NCI-H1436 treated with DMSO at 0.1 percent for 48 hours (cell line): Measurements from ENCODE around the gene MPIG6B.
A peak's percentile ranks its signal among the peaks of the same experiment; 100 is the strongest.

Source experiments
- DNase-seq: peaks from one replicate; lab custom pipeline; 2025; lab: John Stamatoyannopoulos, UW

Gene MPIG6B

DNA sequence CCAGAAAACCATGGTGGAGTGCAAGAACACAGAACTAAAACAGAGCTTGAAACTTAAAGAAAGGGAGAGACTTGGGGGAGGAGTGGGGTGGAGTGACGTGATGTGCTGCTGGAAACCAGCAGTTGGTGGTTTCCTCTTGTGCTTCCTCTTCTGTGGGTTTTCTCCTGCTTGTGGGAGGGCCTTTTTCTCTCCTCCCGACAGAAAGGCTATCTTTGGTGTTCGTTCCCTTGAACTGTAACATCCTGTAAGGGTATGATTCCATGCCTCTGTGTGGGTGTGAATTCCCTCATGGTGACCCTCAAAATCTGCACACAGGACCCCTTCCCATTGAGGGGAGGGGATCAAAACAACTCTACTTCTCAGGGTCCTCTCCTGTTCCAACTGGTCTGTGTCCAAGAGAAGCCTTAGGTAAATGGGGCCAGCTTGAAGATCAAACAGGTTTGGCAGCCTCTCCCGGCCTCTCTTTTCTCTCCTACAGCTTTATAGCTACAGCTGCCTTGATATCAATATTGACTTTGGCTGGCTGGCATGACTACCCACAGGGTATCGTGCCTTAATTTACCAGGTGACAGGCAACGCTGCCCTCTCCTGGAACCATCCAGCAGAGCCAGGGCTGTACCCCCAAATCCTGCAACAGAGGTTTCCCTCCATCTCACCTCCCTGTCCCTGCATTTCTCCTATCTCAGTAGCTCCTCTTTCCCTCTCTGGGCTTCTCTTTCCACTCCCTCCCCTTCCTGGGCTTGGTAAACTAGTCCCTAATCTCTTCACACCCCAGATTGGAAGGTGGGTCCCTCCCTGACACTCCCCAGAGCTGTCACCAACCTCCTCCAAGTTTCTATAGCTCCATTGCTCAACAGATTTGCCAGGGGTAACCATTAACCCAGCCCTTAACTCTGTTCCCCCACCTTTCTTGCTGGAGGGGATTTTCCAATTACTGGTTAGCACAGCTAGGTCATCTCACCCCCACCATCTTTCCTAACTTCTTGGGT, 15.1 kb downstream of the MPIG6B start:
- DNase-seq = no peak

DNA sequence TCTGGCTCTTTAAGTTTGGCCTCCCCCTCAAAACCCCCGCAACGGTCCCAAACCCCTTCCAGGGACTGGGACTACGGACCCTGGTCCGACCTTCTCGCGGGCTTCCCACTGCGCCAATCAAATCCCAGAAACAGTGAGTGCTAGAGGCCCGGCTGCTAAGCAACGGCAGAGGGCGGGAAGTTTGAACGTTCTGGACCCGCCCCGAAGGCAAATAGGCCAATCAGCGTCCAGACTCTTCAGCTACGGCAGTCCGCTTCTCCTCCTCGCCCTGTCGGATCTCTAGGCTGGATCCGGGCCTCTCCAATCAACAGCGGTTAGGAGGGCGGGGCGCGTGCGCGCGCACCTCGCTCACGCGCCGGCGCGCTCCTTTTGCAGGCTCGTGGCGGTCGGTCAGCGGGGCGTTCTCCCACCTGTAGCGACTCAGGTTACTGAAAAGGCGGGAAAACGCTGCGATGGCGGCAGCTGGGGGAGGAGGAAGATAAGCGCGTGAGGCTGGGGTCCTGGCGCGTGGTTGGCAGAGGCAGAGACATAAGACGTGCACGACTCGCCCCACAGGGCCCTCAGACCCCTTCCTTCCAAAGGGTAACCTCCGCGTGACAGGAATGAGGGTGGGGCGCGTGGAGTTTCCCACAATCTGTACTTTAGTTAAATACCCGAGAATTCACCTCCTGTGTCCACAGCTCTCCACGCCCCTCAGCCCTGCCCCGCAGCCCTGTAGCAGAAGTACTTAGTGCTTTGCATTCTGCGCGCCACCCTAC, 16.6 kb downstream of the MPIG6B start, which contains the start of gene MSH5:
TSS of gene MSH5 (plus strand) at position 367 of the 758 bp plus-strand sequence. CDS start 462 bp downstream, outside the sequence.
- peak; percentile 99 for DNase-seq

DNA sequence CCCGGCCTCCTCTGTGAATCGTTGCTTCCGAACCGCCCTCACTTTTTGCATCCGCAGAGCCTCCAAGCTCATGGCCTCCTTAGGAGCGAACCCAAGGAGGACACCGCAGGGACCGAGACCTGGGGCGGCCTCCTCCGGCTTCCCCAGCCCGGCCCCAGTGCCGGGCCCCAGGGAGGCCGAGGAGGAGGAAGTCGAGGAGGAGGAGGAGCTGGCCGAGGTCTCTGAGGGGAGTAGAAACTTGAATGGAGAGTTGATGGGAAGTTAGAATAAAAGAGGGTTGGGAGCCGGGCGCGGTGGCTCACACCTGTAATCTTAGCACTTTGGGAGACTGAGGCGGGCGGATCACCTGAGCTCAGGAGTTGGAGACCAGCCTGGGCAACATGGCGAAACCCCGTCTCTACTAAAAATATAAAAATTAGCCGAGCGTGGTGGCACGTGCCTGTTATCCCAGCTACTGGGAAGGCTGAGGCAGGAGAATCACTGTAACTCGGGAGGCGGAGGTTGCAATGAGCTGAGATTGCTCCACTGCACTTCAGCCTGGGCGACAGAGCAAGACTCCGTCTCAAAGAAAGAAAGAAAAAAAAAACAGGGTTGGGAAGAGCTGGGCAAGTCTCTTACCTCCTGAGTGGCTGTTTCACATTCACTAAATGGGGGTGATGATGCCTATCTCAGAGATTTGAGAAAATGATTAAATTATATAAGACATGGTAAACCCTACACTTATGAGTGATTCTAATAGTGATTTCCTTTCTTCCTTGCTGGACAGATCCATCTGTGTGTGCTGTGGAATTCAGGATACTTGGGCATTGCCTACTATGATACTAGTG, 17.4 kb downstream of the MPIG6B start:
- no peak for DNase-seq

DNA sequence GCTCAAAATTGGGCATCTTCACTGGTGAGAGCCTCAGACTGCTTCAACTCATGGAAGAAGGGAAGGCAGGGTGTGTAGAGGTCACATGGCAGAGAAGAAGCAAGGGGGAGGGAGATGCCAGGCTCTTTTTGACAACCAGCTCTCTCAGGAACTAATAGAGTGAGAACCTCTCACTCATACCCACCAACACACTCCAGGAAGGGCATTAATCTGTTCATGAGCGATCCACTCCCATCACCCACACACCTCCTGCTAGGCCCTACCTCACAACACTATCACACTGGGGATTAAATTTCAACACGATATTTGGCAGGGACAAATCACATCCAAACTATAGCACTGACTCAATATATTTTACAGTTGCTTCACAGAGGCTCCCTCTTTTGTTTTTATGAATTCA, 18.6 kb downstream of the MPIG6B start:
- DNase-seq = no peak

DNA sequence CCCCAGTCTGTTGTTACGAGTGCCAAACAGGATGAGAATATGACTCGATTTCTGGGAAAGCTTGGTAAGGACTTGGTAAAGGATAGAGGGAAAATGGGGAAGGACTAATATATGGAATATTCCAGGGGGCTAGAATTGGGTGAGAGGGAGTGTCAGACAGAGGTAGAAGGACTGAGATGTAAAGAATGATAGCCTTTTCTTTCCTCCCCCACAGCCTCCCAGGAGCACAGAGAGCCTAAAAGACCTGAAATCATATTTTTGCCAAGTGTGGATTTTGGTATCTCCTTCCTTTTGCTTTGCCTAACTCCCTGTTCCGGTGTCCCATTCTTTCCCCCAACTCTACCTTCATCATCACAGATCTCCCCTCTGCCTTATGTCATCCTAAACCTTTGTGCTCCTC, 19.7 kb downstream of the MPIG6B start:
- DNase-seq = no peak

DNA sequence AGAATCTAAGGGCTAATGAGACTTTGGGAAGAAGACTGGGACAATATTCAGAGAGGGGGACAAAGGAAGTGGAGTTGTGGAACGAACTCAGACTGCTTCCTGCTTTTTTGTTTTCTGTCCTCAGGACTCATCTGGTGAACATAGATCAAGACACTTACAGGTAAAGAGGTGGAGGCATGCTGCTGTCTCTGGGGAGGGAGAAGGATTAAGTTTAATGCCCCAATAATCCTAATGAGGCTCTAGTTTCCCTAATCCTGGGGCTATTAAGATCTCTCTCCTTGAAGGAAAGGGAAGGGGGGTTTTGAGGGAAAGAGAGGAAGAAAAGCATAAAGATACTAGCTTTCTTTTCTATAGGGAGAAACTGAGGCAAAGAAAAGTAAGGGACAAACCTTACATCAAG, 21.2 kb downstream of the MPIG6B start:
- DNase-seq = no peak

DNA sequence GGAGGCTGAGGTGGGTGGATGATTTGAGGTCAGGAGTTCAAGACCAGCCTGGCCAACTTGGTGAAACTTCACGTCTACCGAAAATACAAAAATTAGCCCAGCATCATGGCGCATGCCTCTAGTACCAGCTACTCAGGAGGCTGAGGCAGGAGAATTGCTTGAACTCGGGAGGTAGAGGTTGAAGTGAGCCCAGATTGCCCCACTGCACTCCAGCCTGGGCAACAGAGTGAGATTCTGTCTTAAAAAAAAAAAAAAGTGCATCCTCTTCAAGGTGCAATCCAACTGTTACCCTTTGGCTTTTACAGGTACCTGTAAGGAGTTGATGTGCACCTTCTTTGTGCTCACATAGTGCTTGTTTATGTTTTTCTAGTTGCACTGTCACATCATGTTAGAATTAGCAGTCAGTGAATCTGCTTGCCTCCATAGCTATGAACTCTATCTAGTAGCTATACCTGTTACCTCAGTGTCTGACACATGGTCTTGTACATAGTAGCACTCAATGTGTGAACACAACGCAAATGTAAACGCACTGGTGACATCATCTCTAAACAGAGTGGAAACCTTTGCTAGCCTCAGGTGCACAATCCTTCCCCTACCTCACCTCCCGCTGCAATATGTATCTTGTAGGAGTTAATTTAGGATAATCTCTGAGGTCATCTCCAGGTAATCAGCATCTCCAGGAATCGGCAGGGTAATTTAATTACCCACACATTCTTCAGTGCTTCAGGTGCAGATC, 26.3 kb downstream of the MPIG6B start:
- DNase-seq = no peak

DNA sequence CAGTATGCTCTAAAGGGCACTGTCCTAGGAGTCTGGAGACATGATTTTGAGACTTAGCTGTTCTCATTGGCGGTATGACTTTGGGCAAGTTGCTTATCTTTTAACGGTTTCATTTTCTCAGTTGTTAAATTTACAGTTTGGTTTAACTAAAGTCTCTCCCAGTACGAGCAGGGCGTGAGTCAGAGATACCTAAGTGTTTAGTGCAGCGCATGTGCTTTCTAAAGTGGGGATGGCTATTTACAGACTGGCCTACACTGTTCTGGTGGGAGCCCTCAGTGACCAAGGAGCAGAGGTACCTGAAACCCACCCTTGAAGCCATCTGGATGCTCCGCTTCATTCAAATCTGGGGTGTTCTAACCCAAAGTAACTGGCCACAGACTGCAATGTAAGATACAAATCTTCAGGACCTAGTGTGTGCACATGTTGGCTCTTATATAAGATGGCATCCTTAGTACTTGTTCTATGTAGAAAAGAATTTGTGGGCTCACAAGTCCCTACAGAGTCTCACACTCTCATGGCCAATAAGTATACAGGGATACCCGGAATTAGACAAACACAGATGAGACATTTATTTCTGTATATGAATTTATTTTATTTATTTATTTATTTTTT, 27.3 kb downstream of the MPIG6B start:
- no peak for DNase-seq

DNA sequence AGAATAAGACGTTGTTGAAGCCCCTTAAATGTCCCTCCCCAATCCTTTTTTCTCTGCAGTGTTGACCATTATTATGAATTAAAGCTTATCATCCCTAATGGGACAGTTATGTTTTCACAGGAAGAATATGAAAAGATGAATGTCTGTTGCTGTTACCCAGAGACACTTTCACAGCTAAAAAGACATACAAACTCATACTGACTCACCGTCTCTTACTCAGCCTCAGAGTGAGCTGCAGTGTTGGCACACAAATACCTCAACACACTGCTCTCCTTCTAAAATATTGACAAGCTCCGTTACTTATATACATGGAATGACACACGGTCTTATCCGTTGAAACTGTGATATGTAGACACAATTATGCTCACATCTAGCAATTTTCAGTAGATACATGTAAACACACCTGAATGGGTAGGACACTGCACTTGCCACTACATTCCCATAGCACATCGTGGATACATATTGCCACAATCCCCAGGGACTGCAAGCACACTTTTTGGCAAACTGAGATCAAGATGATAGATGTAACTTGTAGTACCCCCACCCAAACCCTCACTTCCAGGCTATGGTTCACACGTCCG, 29.7 kb downstream of the MPIG6B start:
- DNase-seq = no peak

DNA sequence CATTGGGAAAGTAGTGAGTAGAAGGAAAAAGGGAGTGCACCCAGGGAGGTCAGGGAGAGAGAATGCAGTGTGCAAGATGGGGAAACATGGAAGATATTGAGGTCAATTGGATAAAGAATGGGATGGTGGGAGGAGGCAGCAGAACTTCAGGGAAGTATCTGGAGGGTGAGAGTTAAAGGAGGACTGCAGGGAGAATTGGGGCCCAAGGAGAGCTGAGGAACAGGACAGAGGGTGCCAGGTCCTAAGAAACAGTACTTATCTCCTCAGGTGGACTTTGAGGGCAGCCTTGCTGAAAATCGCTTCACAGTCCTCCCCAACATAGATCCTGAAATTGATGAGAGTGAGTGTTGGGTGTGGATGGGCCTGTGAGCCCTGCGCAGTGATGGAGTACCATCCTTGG, 35.1 kb downstream of the MPIG6B start:
- no peak for DNase-seq

DNA sequence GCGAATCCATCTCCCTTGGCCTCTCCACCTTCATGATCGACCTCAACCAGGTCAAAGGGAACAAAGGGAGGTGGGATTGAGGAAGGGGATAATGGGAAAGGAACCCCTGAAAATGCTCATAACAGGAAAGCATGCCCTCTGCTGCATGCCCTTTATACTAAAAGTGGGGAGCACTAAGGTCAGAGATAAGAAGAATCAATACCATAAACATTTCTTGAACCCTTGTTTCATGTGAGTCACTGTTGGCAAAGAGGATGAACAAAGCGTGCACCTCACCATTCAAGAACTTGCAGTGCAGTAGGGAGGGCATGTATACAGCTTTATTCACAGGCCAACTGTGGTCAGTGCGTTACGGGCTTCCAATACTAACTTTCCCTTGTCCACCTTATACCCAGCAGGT, 37.6 kb downstream of the MPIG6B start:
- no peak for DNase-seq

DNA sequence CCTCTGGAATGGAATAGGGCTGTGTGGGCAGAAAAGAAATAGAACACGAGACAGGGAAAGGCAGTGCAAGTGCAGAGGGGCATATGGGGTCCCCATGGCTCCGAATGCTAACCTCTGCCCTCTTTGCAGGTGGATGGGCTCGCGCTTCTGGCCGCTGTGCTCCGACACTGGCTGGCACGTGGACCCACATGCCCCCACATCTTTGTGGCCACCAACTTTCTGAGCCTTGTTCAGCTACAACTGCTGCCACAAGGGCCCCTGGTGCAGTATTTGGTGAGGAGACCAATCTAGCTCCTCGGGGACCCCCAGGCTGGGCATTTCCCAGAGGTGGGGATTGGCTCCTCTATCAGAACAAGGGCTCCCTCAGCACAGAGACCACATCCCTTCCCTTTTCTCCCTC, 38.2 kb downstream of the MPIG6B start:
- DNase-seq = no peak

DNA sequence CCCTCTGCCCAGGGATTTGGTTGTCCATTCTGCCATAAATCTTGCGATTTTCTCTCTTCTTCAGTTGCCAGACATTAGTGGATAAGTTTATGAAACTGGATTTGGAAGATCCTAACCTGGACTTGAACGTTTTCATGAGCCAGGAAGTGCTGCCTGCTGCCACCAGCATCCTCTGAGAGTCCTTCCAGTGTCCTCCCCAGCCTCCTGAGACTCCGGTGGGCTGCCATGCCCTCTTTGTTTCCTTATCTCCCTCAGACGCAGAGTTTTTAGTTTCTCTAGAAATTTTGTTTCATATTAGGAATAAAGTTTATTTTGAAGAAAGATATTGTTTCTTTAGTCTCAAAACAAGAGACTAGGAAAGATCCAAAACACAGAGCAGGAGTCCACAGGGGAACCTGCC, 39.2 kb downstream of the MPIG6B start, which contains the start of gene SAPCD1:
TSS of gene SAPCD1 (plus strand) at position 301 of the 400 bp plus-strand sequence. CDS start 399 bp downstream, outside the sequence.
- DNase-seq = no peak

DNA sequence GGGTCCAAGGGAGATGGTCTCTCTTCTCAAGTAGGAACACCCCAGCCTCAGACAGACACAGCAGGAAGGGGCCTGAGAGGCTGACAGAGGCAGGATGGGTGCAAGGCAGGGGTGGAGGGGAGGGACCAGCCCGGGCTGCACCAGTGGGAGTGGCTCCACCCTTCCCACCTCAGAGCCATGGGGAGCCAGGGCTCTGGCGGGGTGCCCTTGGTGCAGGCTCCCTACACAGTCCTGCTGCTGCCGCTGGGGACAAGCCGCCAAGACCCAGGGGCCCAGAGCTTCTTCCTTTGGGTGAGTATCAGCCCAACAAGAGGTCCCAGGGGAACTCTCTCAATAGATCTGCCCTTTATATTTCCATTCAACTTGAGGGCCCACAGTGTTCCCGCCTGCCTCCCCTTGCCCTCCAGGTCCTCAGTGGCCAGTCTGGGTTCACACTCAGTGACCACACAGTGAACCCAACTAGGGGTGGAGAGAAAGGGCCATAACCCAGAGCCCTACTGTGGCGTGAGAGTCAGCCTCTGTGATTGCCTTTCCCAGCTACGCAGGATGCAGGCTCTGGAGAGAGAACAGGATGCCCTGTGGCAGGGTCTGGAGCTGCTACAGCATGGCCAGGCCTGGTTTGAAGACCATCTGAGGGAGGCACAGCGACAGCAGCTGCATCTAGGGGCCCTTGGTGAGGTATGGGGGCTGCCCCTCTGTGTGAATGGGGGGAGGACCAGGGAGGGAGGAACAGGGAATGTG, 39.9 kb downstream of the MPIG6B start:
- DNase-seq = no peak

DNA sequence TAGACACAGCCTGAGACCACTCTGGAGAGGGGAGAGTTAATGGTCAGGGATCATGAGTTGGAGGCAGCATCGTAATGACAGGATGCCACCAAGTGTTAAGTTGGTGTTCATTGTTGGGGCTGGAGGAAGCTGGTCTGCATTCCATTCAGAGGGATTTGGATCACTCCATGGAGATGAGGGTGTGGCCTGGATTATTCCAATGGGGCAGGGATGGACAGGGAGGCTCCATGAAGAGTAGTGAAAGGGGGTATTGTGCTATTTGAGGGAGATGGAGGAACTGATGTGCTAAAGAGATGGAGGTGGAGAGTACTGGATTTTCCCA, 40.4 kb downstream of the MPIG6B start:
- no peak for DNase-seq

DNA sequence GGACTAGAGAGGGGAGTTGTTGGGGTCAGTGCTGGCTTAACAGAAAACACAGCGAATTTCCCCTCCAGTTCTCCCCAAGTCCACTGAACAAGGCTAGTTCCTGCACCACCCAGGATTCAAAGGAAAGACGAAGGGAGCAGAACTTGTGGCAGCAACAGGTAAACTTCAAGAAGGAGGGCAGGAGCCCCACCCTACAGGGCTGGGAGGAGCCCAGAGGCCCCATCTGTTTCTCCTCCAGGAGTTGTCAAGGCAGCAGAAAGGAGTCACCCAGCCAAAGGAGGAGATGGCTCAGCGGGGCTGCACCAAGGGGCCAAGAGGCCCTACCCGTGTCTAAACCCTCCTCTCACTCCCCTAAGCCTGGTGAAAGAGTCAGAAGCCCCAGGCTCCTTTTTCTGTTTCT, 41.0 kb downstream of the MPIG6B start:
- no peak for DNase-seq

DNA sequence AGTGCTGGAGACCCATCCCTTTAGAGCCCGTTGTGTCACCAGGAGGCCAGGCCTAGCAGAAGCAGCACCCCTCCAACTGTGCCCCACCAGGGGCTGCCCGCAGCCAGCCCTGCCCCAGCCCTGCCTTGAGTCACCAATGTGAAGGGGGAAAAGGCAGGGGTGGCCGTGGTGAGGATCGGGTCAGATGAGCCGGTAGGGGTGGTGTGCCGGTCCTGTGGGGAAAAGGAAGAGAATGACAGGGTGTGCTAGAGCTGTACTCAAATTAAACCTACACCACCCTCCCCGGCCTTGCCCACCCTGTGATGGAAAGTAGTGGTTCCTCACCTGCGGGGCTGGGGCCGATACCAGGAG, 42.4 kb downstream of the MPIG6B start:
- no peak for DNase-seq

DNA sequence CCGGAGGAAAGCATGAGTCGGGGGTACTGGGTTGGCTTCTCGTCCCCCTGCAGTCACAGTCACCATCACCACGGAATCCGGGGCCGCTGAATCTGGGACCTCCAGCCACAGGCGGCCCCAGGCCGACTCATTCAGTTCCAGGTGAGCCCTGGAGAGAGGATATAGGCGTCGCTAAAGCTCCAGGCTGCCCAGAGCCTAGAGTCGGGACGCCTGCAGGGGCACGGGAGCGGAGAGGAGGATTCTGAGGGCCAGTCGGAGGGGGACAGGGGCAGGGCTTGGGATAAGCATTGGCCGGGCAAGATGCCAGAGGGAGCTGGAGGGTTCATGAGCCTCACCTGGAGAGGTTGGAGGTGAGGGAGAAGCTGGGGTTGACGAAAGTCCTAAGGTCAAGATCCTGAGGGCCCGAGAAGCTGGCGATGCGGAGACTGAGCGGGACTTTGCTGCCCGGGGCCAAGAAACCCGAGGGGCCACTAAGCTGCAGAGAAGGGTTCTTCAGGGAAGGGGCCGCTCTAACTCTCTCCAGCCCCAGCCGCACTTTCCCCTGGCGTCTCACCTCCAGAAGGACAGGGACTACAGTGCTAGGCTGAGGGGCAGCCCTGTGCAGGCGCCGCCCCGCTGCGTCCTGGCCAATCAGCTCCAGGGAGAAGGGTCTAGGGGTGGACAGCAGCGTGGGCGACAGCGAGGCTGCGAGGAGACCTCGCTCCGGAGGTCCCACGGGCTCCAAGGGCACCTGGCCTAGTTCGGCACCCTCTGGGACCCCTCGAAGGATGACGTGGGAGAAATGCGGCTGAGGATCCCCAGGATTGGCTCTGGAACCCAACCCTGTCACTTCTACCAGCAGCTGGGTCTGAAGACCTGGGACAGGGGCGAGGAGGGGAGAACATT, 43.0 kb downstream of the MPIG6B start:
- no peak for DNase-seq

DNA sequence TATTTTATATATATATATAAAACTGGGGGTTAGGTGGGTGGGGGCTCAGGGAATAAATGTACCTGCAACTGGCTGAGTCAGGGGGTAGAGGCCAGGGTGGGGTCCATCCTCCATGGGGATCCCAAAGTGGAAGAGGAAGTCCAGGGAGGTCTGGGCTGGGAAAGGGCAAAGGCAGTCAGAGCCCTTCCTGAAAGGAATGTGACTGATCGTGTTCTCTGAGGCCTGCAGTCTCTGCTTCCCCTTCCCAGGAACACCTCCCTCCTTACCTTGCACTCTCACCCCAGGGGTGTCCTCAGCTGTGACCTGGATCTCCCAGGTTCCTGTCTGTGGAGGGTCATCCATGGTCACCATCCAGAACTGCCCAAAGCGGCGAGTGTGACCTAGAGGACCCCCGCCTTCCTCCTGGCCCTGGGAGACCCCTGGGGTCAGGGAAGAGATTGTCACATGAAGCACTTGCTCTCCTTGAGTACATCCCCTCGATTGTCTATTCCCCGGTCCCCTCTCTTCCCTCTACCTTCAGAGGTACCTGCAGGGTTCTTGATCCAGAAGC, 44.0 kb downstream of the MPIG6B start:
- DNase-seq = no peak
